Caco-2 (cell line): ENCODE results near the gene MUC5B. TPM values are rescaled to one million over a fixed set of nuclear protein-coding genes. Genes with fewer than 3 reads are reported as not detected.

Source experiments
- BruUV-seq: library from RNA; stranded (reverse); fragments of 400-500 nt; replicated peaks from 2 replicates; lab custom pipeline; 2021; lab: Mats Ljungman, UMichigan
- CTCF ChIA-PET: fragments of 300-600 bp; sonication (Branson Sonifier 250); formaldehyde crosslinking; loops from one replicate; lab custom pipeline; 2022; ENCODE audit warnings: antibody characterized with exemption; lab: Charles Lee
- POLR2A ChIA-PET: fragments of 300-600 bp; sonication (Branson Sonifier 250); formaldehyde crosslinking; loops from one replicate; lab custom pipeline; 2022; ENCODE audit warnings: antibody characterized with exemption; lab: Charles Lee
- DNase-seq, 2 experiments: peaks; one replicate each; pipeline versions ENCODE4 v3.0.0 to v3.0.0-alpha.2; 2020 to 2022
- H3K27me3 ChIP-seq: replicated peaks from 2 replicates; pipeline ENCODE4 v1.6.0; 2011; ENCODE audit warnings: low read length; ENCODE audit not compliant: control insufficient read depth, insufficient read depth
- H3K36me3 ChIP-seq: 2 replicates; pipeline ENCODE4 v1.5.1; 2011; ENCODE audit warnings: low read length; ENCODE audit not compliant: control insufficient read depth, insufficient read depth
- H3K4me1 ChIP-seq: fragments of 250-450 bp; sonication (Bioruptor Pico); 2 replicates; pipeline ENCODE4 v1.5.1; 2020; ENCODE audit warnings: mild to moderate bottlenecking
- H3K4me3 ChIP-seq: 2 replicates; pipeline ENCODE4 v1.5.1; 2011; ENCODE audit warnings: low read depth, mild to moderate bottlenecking, control low read depth, low read length
- H3K9me3 ChIP-seq: fragments of 250-450 bp; sonication (Bioruptor Pico); 2 replicates; pipeline ENCODE4 v1.5.1; 2020; ENCODE audit warnings: mild to moderate bottlenecking, moderate library complexity
- H3K27ac Mint-ChIP-seq: one replicate; pipeline ENCODE4 v1.8.0; 2022; ENCODE audit warnings: mixed read lengths; ENCODE audit not compliant: unreplicated experiment
- H3K27me3 Mint-ChIP-seq: one replicate; pipeline ENCODE4 v1.8.0; 2022; ENCODE audit warnings: mixed read lengths; ENCODE audit not compliant: insufficient read depth, unreplicated experiment
- H3K36me3 Mint-ChIP-seq: one replicate; pipeline ENCODE4 v1.8.0; 2022; ENCODE audit warnings: mild to moderate bottlenecking, mixed read lengths; ENCODE audit not compliant: insufficient read depth, unreplicated experiment
- H3K4me1 Mint-ChIP-seq: one replicate; pipeline ENCODE4 v1.8.0; 2022; ENCODE audit warnings: low read depth, mixed read lengths; ENCODE audit not compliant: unreplicated experiment
- H3K4me3 Mint-ChIP-seq: one replicate; pipeline ENCODE4 v1.8.0; 2022; ENCODE audit warnings: mild to moderate bottlenecking, moderate library complexity, mixed read lengths; ENCODE audit not compliant: unreplicated experiment
- H3K9me3 Mint-ChIP-seq: one replicate; pipeline ENCODE4 v1.8.0; 2022; ENCODE audit warnings: mixed read lengths; ENCODE audit not compliant: unreplicated experiment
- intact Hi-C: fragments of 100-400 bp; cut with micrococcal nuclease; formaldehyde crosslinking; loops from one replicate; pipeline ENCODE4 v1.10.0; 2022; ENCODE audit not compliant: unreplicated experiment
- total RNA-seq: library from RNA; stranded (reverse); gene quantifications from 2 replicates; pipeline ENCODE4 v1.2.3, GENCODE V29; 2022
- TF ChIP-seq, protein P1 (sequence below), 2 experiments: fragments of 200-600 bp in 1 of 2; IDR thresholded peaks; 1 replicate in 1 of 2; 2 replicates in 1 of 2; pipeline versions ENCODE4 v1.5.1 to v1.8.0; 2011 to 2022; ENCODE audit warnings: antibody characterized with exemption in 1 of 2, control low read depth in 1 of 2, inconsistent platforms in 1 of 2, low read depth in 1 of 2, low read length in 1 of 2, mild to moderate bottlenecking in 1 of 2, moderate library complexity in 1 of 2; ENCODE audit not compliant: insufficient read depth in 1 of 2, severe bottlenecking in 1 of 2, unreplicated experiment in 1 of 2

Gene MUC5B
- total RNA-seq, 1 experiment from 2014 or later, result not detected

DNA sequence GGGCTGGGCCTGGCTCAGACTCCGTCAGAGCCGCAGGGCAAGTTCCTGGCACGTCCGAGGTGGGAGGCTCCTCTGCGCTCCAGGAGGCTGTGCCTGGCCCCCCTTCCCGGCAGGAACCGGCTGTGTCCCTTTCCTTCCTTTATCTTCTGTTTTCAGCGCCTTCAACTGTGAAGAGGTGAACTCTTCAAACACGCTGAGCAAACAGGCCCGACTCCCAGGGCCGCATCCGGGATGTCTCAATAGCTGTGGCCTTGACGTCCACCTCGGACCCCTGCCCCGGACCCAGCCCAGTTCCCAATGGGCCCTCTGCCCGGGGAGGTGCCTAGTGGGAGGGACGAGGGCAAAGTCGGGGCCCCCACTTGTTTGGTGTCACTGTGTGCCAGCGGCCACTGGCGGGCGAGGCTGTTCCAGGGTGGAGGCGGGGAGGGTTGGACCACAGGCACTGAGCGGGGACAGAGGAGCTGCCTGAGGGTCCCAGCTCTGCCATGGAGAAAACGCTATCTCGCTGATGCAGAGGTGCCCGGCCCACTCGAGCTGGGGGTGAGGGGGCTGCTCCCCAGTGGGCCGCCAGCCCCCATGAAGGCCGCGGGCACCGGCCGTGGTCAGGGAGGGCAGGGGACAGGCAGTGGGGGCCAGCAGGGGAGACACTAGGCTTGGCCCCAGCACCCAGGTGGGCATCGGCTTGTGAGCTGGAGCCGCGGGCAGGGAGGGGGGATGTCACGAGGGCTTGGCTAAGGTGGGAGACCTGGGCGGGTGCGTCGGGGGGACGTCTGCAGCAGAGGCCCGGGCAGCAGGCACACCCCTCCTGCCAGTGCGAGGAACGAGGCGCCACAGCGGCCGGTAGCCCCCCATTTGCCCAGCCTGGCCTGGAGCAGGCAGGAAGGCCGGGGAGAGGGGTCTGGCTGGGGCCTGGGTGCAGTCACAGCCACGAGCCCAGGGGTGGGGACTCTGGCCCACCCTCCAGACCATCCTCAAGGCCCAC, 2.7 kb upstream of the MUC5B start:
- Histone ChIP-seq H3K9me3 (no peaks in the 10 kb centered on the region), H3K27me3 (no peaks in the 10 kb centered on the region), H3K4me1 (no peaks in the 10 kb centered on the region), H3K4me3 (no peak overlapping the region), H3K36me3 (no peaks in the 10 kb centered on the region)
- Mint-ChIP-seq H3K9me3 (no peaks in the 10 kb centered on the region), H3K4me1 (no peaks in the 10 kb centered on the region), H3K27me3 (peaks cover 6% of the 10 kb centered on the region), H3K4me3 (no peak overlapping the region), H3K36me3 (no peaks in the 10 kb centered on the region), H3K27ac (no peak overlapping the region)
- TF ChIP-seq, protein P1, sequence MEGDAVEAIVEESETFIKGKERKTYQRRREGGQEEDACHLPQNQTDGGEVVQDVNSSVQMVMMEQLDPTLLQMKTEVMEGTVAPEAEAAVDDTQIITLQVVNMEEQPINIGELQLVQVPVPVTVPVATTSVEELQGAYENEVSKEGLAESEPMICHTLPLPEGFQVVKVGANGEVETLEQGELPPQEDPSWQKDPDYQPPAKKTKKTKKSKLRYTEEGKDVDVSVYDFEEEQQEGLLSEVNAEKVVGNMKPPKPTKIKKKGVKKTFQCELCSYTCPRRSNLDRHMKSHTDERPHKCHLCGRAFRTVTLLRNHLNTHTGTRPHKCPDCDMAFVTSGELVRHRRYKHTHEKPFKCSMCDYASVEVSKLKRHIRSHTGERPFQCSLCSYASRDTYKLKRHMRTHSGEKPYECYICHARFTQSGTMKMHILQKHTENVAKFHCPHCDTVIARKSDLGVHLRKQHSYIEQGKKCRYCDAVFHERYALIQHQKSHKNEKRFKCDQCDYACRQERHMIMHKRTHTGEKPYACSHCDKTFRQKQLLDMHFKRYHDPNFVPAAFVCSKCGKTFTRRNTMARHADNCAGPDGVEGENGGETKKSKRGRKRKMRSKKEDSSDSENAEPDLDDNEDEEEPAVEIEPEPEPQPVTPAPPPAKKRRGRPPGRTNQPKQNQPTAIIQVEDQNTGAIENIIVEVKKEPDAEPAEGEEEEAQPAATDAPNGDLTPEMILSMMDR (IDR thresholded peaks at IDR 0.05; ENCODE audit: insufficient read depth in 1 of 2, low read depth in 1 of 2, low read length in 1 of 2, severe bottlenecking in 1 of 2, unreplicated experiment in 1 of 2), result no peak
- CTCF ChIA-PET, result no interaction called here
- no TSS peak for BruUV-seq
- intact Hi-C loops, result no loop called here
- no peak for DNase-seq
- POLR2A ChIA-PET, result no interaction called here

DNA sequence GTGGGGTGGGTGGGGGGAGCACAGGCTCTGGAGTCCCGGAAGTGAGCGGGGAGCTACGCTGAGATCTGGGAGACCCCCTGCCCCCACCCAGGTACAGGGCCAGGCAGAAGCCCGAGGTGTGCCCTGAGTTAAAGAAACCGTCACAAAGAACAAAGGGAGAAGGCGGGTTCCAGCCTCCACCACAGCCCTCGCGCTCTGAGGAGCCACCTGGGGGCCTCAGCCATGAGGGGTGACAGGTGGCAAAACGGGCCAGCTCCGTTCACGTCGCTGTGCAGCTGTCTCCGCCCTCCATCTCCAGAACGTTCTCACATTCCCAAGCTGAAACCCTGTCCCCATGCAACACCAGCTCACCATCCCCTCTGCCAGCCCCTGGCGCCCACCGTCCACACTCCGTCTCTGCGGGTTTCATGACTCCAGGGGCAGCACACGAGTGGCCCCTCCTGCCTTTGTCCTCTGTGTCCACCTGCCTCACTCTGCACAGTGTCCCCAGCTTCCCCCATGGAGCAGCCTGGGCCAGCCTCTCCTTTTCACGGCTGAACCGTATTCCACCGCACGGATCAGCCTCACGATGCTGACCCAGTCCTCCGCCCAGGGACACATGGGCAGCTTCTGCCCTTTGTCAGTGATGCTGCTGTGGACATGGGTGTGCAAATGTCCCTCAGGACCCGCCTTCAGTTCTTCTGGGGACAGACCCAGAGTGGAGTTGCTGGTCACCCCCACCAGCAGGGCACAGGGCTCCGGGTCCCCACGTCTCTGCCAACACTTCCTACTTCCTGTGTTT, 1.7 kb upstream of the MUC5B start:
- POLR2A ChIA-PET, result no interaction called here
- CTCF ChIA-PET, result no interaction called here
- Mint-ChIP-seq H3K4me1 (no peaks in the 10 kb centered on the region), H3K9me3 (no peaks in the 10 kb centered on the region), H3K27ac (no peak overlapping the region), H3K27me3 (peaks cover 6% of the 10 kb centered on the region), H3K4me3 (no peak overlapping the region), H3K36me3 (no peaks in the 10 kb centered on the region)
- no peaks in the 10 kb centered on the region for H3K36me3 ChIP-seq
- no peaks in the 10 kb centered on the region for H3K4me1 ChIP-seq
- TF ChIP-seq, protein P1 (IDR thresholded peaks at IDR 0.05; ENCODE audit: insufficient read depth in 1 of 2, low read depth in 1 of 2, low read length in 1 of 2, severe bottlenecking in 1 of 2, unreplicated experiment in 1 of 2), result no peak
- no peaks in the 10 kb centered on the region for H3K9me3 ChIP-seq
- no TSS peak for BruUV-seq
- H3K27me3 ChIP-seq, result no peaks in the 10 kb centered on the region
- H3K4me3 ChIP-seq, result no peak overlapping the region
- no peak for DNase-seq
- intact Hi-C loops, result no loop called here

DNA sequence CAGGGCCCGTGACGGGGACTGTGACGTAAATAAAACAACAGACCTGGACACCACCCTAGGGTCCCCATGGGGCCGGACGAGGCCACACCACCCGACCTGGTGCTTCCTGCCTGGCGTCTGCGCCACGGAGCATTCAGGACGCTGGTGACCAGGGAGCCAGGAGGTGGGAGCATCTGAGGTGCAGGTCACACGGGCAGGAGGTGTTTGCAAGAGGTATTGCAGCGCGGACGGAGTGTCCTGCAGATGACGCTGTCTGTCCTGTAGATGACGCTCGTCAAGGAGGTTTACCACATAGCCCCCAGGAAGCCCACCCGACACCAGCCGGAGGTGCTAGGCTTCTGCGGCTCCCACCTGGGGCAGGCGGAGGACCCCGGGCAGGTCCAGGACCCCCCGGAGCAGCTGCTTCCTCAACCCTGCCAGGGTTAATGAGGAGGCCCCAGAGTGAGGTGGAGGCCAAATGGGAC, 986 bp upstream of the MUC5B start:
- POLR2A ChIA-PET, result no interaction called here
- no peaks in the 10 kb centered on the region for H3K27me3 ChIP-seq
- H3K4me1 Mint-ChIP-seq, result no peaks in the 10 kb centered on the region

More for the DNA sequence above, 986 bp upstream of the MUC5B start:
- no peaks in the 10 kb centered on the region for H3K4me1 ChIP-seq
- H3K4me3 ChIP-seq, result no peak overlapping the region
- no peaks in the 10 kb centered on the region for H3K9me3 ChIP-seq
- no TSS peak for BruUV-seq
- Mint-ChIP-seq H3K9me3 (no peaks in the 10 kb centered on the region), H3K27ac (no peak overlapping the region), H3K4me3 (no peak overlapping the region), H3K36me3 (no peaks in the 10 kb centered on the region), H3K27me3 (peaks cover 3% of the 10 kb centered on the region)
- intact Hi-C loops, result no loop called here
- H3K36me3 ChIP-seq, result no peaks in the 10 kb centered on the region
- CTCF ChIA-PET, result no interaction called here
- TF ChIP-seq, protein P1 (IDR thresholded peaks at IDR 0.05; ENCODE audit: insufficient read depth in 1 of 2, low read depth in 1 of 2, low read length in 1 of 2, severe bottlenecking in 1 of 2, unreplicated experiment in 1 of 2), result no peak
- DNase-seq, result no peak
